Measurements from ENCODE around the gene ATP10A.

DNA sequence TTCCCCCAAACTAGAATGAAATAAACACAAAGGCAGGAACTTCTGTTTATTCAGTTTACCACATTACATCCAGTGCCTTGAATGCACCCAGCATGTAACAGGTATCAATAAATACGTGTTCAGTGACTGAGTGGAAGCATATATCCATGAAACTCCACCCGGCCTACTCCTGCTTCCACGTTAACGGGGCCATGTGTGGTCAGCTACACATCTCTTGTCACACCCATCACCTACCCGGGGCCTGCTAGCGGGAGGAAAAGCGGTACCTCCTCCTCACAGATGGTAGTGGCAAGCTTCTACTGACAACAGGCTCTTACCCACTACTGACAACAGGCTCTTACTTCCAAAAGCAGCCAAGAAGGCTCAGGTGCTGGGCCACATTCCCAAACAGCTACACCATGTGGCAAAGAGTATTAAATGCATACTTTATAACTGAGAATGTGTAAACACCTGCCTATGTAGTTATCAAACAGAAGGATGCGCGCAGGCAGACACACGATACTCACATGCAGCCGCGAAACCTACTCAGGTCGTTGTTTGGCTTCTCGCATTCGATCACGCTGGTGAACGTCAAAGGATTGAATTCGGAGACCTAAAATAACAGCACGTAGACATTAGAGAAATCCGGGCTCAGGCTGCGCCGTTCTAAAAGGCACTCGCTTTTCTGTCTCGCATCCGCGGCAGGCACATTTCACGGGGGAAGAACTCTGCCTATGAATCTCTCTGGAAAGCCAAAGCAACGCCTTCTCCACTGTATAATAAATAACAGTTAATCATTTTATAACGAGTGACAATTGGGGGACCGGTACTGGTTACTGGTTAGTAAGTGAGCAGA is 127.4 kb downstream of the ATP10A start:
- no peak for TF ChIP-seq POLR2A (IDR thresholded peaks at IDR 0.05)
- TF ChIP-seq, protein P1, sequence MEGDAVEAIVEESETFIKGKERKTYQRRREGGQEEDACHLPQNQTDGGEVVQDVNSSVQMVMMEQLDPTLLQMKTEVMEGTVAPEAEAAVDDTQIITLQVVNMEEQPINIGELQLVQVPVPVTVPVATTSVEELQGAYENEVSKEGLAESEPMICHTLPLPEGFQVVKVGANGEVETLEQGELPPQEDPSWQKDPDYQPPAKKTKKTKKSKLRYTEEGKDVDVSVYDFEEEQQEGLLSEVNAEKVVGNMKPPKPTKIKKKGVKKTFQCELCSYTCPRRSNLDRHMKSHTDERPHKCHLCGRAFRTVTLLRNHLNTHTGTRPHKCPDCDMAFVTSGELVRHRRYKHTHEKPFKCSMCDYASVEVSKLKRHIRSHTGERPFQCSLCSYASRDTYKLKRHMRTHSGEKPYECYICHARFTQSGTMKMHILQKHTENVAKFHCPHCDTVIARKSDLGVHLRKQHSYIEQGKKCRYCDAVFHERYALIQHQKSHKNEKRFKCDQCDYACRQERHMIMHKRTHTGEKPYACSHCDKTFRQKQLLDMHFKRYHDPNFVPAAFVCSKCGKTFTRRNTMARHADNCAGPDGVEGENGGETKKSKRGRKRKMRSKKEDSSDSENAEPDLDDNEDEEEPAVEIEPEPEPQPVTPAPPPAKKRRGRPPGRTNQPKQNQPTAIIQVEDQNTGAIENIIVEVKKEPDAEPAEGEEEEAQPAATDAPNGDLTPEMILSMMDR (IDR thresholded peaks at IDR 0.05), result no peak

Data from adrenal gland (tissue), 5 donors.